ENCODE measurements around the gene HS3ST5. TPM values are rescaled to one million over a fixed set of nuclear protein-coding genes. Genes with fewer than 3 reads are reported as not detected.

The HS3ST5 gene
- total RNA-seq, 1 experiment from 2014 or later = 14.4 TPM

GRCh38 chr6:114228675-114229074 is 114.1 kb downstream of the HS3ST5 start:
- Histone ChIP-seq H2BK15ac (ENCODE audit: low read depth, low read length) (no peak overlapping the region), H3K79me1 (ENCODE audit: insufficient read depth, low read depth, low read length, poor library complexity, severe bottlenecking) (no peaks in the 10 kb centered on the region), H3K4ac (ENCODE audit: low read depth, low read length) (no peak overlapping the region), H2BK12ac (ENCODE audit: insufficient read length, low read depth, low read length) (no peak overlapping the region), H2AFZ (ENCODE audit: low read length) (no peak overlapping the region), H3K23ac (ENCODE audit: insufficient read length, low read depth, low read length) (no peak overlapping the region), H4K8ac (replicated peaks; ENCODE audit: insufficient read length, low read depth, low read length) (no peak overlapping the region), H3K18ac (ENCODE audit: insufficient read length, low read depth, low read length) (no peak overlapping the region), H4K91ac (ENCODE audit: insufficient read length, low read depth, low read length) (no peak overlapping the region), H2BK5ac (ENCODE audit: insufficient read length, low read length) (no peak overlapping the region), H3K9ac (ENCODE audit: extremely low read depth, insufficient read length, low read length) (no peak overlapping the region), H3T11ph (ENCODE audit: low read length) (no peak overlapping the region), H3K4me2 (ENCODE audit: insufficient read depth, insufficient read length, low read length) (no peak overlapping the region), H3K14ac (ENCODE audit: insufficient read depth, low read length) (no peak overlapping the region), H2AK5ac (ENCODE audit: insufficient read length, low read length) (no peak overlapping the region), H3K4me1 (ENCODE audit: insufficient read depth, low read length) (peaks cover 7% of the 10 kb centered on the region; the same call in 1 of the 2 replicates), H3K23me2 (ENCODE audit: insufficient read length, low read depth, low read length, poor library complexity, severe bottlenecking) (no peaks in the 10 kb centered on the region), H3K79me2 (ENCODE audit: insufficient read depth, low read length) (no peaks in the 10 kb centered on the region), H3K27me3 (ENCODE audit: insufficient read depth, low read length) (no peaks in the 10 kb centered on the region), H4K20me1 (ENCODE audit: control insufficient read depth, insufficient read depth, insufficient read length) (no peaks in the 10 kb centered on the region), H3K9me3 (ENCODE audit: control insufficient read depth, low read depth, low read length) (peaks cover 6% of the 10 kb centered on the region), H2BK120ac (ENCODE audit: low read depth, low read length, poor library complexity, severe bottlenecking) (no peak overlapping the region), H2BK20ac (ENCODE audit: low read depth, low read length, poor library complexity, severe bottlenecking) (no peak overlapping the region), H3K56ac (ENCODE audit: insufficient read length, low read depth, low read length) (no peak overlapping the region), H3K27ac (ENCODE audit: insufficient read length, low read depth, low read length) (no peak overlapping the region), H4K5ac (ENCODE audit: insufficient read length, low read depth, low read length) (no peak overlapping the region)
- H3K9me3 Mint-ChIP-seq = peaks cover 18 to 24% of the 10 kb centered on the region in 2 experiments
- H3K27ac Mint-ChIP-seq = no peak overlapping the region
- H3K27me3 Mint-ChIP-seq (ENCODE audit: low read depth) = no peaks in the 10 kb centered on the region
- no peak overlapping the region for H3K4me3 Mint-ChIP-seq
- WGBS (ENCODE audit: extremely low coverage, insufficient read length, low lambda C conversion rate) = no CpG with 5 or more reads among the region's 2 CpGs
- H3K36me3 Mint-ChIP-seq (ENCODE audit: insufficient read depth in 1 of 3, low read depth in 3 of 3) = peaks cover 19 to 38% (median 27%) of the 10 kb centered on the region in 3 experiments
- TF ChIP-seq CTCF (conservative IDR thresholded peaks at IDR 0.05) = no peak
- no peak for DNase-seq
- H3K4me1 Mint-ChIP-seq = peaks cover 24 to 26% of the 10 kb centered on the region in 2 experiments
